GM18520 (cell line): ENCODE data around the gene GNPAT.
A peak's percentile ranks its signal among the peaks of the same experiment; 100 is the strongest.

Experiments
- ATAC-seq: cut with Tn5 transposase; IDR thresholded peaks from one replicate; pipeline ENCODE4 v1.9.1; 2021; ENCODE audit not compliant: unreplicated experiment

Gene GNPAT

DNA sequence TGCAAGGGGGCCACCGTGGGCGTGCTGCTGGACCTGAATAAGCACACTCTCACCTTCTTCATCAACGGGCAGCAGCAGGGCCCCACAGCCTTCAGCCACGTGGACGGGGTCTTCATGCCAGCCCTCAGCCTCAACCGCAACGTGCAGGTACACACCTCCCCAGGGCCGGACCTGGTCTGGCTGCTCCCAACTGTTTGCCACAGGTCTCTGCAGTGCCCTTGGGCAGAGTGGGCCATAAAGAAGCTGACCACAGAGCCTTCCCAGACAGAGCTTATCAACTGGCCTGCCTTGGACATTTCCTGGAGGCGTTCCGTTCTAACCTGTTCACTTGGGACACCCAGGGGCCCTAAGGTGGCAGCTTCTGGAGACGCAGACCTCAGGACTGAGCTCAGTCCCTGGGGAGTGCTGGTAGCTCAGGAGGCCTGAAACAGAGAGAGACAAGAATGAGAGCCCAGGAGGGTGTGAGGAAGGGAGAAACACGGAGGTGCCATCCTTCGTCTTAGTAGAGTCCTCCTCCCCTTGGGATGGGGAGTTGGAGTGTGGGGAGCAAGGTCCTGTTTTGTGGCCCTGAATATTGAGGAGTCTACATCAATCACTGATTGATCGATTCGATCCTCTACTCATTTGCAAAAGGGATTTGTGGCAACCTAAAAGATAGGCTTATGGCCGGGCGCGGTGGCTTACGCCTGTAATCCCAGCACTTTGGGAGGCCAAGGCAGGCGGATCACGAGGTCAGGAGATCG is 27.0 kb upstream of the GNPAT start:
- no peak for ATAC-seq

DNA sequence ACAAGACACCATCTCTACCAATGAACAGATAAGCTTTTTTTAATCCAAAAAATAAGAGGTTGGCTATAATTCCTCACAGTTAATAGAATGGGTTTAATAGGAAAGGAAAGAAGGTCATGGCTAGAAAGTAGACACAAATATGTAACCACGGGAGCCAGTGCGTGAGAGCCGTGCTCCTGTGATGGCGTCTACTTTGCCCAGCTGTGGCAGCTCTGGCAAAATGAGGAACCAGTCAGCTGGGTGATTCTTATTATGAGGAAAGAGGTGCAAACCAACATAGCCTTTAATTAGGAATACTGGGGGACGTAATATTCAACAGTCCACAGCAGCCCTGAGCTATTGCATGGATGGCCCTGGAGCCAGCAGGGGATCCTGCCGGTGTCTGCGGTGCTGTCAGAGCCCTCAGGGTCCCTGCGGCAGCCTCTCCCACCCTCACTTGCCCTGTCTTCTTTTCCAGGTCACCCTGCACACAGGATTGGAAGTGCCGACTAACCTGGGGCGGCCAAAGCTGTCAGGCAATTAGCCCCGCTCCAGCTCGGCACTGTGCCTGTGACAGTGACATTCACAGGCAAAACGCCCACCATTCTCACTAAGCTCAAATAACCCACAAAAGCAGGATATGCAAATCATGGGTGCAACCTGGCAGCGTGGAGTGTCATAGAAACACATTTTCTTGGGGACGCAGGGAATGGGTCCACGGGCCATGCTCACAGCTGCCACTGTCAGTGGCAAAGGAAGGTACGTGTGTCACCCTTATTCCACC is 25.9 kb upstream of the GNPAT start:
- ATAC-seq: no peak

DNA sequence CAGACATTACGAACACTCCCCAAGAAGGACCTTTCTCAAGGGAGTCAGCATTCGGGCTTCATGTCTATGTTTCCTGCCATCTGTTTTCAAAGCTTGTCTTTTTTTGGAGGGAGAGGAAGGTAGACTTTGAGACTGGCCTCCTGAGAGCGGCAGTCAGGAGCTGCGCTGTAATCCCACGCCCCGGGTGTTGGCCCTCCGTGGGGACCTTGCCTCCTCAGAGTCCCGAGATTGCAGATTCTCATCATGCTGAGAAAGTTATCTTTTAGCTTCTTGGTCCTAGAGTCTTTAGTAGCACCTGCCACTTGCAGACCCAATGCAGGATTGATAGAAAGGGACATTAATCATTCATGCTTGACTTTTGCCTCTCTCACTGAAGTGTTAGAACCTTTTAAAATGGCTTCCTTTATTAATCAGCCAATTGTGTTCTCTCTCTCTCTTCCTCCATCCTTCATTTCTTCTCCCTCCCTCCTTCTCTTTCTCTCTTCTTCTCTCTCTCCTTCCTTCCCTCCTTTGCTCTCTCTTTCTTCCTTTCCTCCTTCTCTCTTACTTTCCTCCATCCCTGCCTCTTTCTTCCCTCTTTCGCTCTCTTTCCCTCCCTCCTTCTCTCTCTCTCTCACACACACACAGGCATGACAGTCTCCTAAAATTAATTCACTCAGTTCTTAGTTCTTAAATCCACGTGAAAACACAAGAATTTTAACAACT is 25.2 kb upstream of the GNPAT start:
- no peak for ATAC-seq

GRCh38 chr1:231216498-231216897 is 24.5 kb upstream of the GNPAT start:
- no peak for ATAC-seq

DNA sequence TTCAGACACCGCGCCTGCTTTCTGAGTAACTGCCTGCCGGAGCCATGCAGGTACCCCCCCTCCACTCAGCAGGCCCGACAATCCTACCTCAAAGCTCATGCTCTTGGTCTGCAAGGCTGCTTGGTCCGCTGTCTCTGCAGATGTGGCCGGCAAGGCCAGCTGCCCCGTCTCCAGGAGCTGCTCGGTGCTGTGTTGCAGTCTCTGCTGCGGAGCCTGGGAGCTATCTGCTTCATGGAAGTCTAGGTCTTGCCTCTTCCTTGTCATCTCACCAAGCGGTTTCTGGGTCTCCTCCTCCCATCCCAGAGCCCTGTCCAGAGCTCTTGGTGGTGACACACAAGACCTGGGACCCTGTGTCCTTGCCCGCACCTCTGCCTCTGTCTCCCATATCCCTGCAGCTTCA is 24.0 kb upstream of the GNPAT start:
- ATAC-seq: no peak

DNA sequence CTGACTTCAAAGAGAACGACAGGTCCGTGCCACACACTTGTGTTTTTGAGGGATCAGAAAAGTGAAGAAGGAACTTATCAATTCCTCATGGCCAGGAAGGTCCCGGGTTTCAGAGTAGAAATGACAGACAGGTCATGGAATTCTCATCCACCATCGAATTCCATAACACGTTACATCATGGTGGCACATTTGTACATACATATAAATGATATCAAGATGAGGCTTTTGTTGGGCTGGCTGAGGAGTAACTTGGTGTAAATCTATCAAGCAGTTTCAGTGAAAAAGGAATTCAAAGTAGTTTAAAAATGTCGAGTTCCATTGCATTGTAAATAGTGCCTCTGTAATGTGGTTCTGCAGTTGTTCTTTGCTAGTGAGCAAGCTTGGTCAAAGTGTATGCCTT is 22.9 kb upstream of the GNPAT start:
- no peak for ATAC-seq

GRCh38 chr1:231219422-231220401 is 21.3 kb upstream of the GNPAT start:
- no peak for ATAC-seq

GRCh38 chr1:231220801-231221200 is 20.2 kb upstream of the GNPAT start:
- ATAC-seq: no peak

DNA sequence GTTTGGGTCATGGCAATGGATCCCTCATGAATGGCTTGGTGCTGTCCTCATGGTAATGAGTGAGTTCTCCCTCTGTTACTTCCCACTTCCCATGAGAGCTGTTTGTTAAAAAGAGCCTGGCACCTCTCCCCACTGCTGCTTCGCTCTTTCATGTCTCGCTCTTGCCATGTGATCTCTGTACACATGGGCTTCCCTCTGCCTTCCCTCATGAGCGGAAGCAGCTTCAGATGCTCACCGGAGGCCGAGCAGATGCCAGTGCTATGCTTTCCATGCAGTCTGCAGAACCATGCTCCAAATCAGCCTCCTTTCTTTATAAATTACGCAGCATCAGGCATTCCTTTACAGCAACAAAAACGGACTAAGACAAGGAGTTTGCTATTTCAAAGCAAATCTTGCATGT is 14.9 kb upstream of the GNPAT start:
- no peak for ATAC-seq

GRCh38 chr1:231231511-231231910 is 9.5 kb upstream of the GNPAT start:
- no peak for ATAC-seq

DNA sequence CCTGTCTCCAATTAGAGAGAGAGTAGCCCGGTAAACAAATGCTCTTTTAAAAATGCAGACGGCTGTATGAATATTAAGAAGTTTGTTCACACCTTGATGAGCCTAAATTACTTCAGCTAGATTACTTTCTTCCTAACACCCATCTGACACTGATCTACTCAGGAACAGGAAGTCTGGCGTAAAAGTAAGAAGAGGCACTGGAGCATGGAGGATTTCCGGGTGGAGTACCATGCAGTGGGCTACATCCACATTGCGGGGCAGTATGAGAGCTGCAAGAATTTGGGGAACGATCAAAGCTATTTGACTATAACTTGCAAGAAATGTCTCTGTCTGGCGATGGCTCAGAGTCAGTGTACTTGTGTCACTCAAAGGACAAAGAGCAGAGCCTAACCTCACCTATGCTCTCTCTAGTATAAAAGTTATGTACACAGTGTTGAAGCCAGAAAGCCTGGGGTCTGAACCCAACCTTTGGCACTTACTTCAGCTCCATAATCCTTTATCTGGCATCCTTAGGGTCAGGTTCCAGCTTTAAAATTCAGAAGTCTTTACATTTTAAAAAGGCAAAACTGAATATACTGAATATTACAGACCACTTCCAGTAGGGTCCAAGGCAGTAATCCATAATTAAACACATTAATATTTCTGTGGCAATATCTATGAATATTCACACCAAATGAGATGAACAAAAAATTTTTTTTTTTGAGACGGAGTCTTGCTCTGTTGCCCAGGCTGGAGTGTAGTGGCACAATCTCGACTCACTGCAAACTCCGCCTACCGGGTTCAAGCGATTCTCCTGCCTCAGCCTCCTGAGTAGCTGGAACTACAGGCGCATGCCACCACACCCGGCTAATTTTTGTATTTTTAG is 7.9 kb upstream of the GNPAT start:
- no peak for ATAC-seq

GRCh38 chr1:231233735-231234417 is 7.1 kb upstream of the GNPAT start:
- no peak for ATAC-seq

DNA sequence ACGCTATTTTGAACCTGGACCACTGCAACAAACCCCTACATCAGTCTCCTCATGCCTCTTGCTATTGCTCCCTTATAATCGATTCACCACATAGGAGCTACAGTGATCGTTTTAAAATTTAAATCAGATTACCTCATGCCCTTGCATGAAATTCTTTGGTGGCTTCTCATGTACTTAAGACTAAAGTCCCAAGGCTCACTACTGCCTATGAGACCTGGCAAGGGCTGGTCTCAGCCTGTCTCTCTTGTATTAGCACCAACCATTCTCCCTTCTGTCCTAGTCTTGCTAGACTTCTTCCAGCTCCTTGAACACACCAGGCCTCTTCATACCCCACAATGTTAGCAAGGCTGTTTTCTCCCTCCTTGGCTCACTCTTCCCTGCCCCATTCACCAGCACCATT is 6.5 kb upstream of the GNPAT start:
- ATAC-seq: no peak

- ATAC-seq: no peak
Observed at GRCh38 chr1:231235526-231236207, 5.3 kb upstream of the GNPAT start.

DNA sequence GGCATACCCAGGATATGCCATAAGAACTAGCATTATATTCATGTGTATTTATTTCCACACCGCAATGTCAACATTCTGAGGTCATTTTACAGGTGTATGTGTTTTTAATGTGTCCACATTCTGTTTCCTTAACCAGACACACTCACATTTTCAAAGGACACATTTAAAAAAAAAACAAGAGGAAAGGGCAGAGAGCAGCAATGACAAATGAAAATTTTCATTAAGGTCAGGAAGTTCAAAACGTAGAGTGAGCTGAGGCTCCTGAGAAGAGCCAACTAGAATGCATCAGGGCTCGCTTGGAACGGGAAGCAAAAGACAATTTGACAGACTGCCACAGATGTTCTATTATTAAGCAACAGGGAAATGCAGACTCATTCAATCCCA is 4.8 kb upstream of the GNPAT start:
- no peak for ATAC-seq

DNA sequence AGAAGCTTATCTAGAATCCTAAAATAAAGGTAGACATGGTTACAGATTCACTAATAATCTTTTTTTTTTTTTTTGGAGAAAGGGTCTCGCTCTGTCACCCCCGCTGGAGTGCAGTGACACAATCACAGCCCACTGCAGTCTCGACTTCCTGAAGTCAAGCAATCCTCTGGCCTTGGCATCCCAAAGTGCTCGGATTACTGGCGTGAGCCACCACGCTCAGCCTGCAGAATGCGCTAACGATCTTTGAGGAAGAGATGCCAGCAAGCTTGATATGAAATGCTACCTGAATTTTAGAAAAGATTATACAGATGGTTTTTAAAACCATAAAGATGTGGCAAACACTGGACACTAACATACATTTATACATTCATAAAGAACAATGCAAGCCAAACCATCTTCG is 4.1 kb upstream of the GNPAT start:
- ATAC-seq: no peak

DNA sequence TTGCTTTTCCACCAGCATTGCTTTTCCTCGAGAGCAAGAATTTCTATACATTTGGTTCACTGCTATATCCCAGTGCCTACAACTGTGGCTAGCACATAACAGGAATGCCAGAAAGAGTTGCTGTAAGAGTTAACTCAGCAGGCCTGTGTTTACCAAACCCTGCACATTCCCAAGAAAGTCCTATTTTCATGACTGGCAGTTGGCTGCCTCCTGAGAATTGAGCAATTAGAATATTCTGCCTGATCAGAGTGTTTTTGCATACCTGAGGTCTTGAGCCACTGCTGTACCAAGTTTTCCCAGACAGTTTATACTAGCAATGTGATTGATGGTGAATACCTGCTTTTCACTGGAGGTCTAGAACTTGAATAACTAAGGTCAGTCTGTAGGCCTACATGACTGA is 2.7 kb upstream of the GNPAT start:
- ATAC-seq: no peak

- no peak for ATAC-seq
Observed at GRCh38 chr1:231240531-231240882, 505 bp upstream of the GNPAT start.

DNA sequence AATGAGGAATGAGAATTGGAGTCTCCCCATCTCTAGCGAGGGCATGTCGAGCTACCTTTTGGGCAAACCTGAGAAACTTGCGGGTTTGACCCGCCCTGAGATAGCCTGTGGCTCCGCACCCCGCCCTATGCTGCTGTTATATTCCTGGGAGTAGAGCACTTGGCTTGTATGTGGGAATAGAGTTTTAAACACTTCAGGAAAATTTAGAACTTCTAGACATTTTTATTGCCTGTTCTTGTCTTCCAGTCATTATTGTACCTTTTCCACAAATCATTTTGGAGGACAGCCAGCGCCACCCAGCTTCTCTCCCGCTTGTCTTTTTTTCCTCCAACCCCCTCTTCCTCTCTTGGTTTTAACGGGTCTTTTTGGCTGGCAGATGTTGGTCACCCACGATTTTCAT is 738 bp downstream of the GNPAT start:
- ATAC-seq: peak; percentile 20
